A673 (cell line): ENCODE data around the gene DOCK10.

Source experiments
- EZH2 ChIP-seq: fragments of 200-600 bp; sonication (generic); IDR thresholded peaks from 2 replicates; pipeline ENCODE4 v1.6.1; 2017; ENCODE audit warnings: borderline replicate concordance, low read depth, mild to moderate bottlenecking, mixed read lengths, antibody characterized with exemption, low read length; ENCODE audit not compliant: poor library complexity, severe bottlenecking
- TF ChIP-seq, protein P1 (sequence below): fragments of 300-800, 200-600 bp; sonication (generic); conservative IDR thresholded peaks from 2 replicates; pipeline ENCODE4 v1.5.1; 2017; ENCODE audit warnings: low read depth, mild to moderate bottlenecking, antibody characterized with exemption, low read length, moderate library complexity, mixed read lengths

DNA sequence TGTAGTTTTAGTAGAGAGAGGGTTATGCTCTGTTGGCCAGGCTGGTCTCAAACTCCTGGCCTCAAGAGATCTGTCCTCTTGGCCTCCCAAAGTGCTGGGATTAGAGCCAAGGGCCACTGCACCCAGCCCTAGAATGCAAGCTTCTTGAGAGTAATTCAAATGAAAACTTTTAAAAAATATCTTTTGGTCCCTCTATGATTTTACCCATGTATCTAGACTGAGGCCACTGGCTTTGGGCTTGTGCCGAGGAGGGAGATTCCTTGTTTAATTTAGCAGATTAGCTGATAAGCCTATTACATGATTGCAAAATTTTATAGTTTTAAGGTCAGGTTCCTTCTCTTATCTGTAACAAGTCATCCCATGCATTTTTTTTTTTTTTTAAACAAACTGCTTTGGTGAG is 266.6 kb downstream of the DOCK10 start:
- TF ChIP-seq, protein P1, sequence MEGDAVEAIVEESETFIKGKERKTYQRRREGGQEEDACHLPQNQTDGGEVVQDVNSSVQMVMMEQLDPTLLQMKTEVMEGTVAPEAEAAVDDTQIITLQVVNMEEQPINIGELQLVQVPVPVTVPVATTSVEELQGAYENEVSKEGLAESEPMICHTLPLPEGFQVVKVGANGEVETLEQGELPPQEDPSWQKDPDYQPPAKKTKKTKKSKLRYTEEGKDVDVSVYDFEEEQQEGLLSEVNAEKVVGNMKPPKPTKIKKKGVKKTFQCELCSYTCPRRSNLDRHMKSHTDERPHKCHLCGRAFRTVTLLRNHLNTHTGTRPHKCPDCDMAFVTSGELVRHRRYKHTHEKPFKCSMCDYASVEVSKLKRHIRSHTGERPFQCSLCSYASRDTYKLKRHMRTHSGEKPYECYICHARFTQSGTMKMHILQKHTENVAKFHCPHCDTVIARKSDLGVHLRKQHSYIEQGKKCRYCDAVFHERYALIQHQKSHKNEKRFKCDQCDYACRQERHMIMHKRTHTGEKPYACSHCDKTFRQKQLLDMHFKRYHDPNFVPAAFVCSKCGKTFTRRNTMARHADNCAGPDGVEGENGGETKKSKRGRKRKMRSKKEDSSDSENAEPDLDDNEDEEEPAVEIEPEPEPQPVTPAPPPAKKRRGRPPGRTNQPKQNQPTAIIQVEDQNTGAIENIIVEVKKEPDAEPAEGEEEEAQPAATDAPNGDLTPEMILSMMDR: no peak
- no peak for TF ChIP-seq EZH2
